K562 (cell line): ENCODE data around the gene FBXO8. TPM values are rescaled to one million over a fixed set of nuclear protein-coding genes. Genes with fewer than 3 reads are reported as not detected.
A peak's percentile ranks its signal among the peaks of the same experiment; 100 is the strongest.

Experiments
- XRCC5 ChIP-seq: fragments of 200-400 bp; formaldehyde crosslinking; IDR thresholded peaks from 2 replicates; pipeline ENCODE4 v1.6.1; 2017; ENCODE audit warnings: low read depth, mild to moderate bottlenecking, low read length
- polyA plus RNA-seq, 8 experiments: library from polyadenylated mRNA; depleted of rRNA in 4 of 8; stranded (reverse) in 5 of 8; unstranded in 3 of 8; fragments of >200 nt; fragmentation: Nextera tagmentation in 2 of 8; fragmentation: Illumina TruSeq in 1 of 8; extraction: Ambion mirVana in 2 of 8; extraction: Trizol in 1 of 8; gene quantifications; 2 replicates each; pipeline versions ENCODE4 v1.2.1 to v1.2.3, GENCODE V29; 2011 to 2014; ENCODE audit warnings: inconsistent platforms in 1 of 8, missing spikeins in 1 of 8
- total RNA-seq, 7 experiments: library from RNA; depleted of rRNA in 6 of 7; stranded (reverse); fragments of >200 nt in 6 of 7; fragmentation: Illumina TruSeq in 2 of 7; extraction: Trizol in 2 of 7; gene quantifications; 2 replicates each; pipeline versions ENCODE4 v1.2.1 to v1.2.3, GENCODE V29; 2011 to 2021; ENCODE audit warnings: low replicate concordance in 1 of 7
- TF ChIP-seq, protein P1 (sequence below), 2 experiments: fragments of 450-650 bp; formaldehyde crosslinking in 1 of 2; IDR thresholded peaks; 2 replicates each; pipeline versions ENCODE4 v1.4.0 to v1.6.1; 2014 to 2020; ENCODE audit warnings: mild to moderate bottlenecking in 2 of 2, borderline replicate concordance in 1 of 2, low read depth in 1 of 2

The FBXO8 gene
- total and polyA plus RNA-seq, 9 of the 15 experiments (the other 6 are each of a cell fraction or from before 2014, with no cell fraction given), result 12.9 to 27.1 (median 14.8) TPM

DNA sequence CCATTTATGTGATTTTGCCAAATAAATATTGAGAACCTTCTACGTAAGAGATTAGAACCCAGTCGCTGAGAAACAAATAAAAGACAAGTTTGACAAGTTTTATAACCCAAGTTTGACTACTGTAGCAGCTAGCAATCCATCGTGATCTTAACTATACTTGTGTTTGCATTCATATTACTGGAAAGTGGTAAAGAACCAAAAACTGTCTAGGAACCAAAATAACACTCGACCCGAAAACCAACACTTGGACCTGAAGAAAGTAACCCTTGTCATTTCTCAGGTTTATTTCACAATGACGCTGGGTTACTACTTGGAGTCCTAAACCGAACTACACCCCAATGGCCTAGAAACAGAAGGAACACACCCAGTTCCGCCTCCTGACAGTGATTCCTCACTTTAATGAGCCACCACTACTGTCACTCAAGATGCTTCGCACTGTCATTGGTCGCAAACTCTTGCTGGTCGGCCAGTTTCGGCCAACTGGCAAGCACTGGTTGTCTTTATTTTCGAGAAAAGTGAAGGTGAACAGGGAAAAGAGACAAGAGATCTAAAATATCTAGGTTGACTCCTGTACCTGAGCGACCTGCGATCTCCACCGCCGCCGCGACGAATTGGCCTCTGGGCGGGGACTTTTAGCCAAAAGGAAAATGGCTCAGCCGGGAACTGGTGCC, 496 bp downstream of the FBXO8 start (continued):
- TF ChIP-seq, protein P1, sequence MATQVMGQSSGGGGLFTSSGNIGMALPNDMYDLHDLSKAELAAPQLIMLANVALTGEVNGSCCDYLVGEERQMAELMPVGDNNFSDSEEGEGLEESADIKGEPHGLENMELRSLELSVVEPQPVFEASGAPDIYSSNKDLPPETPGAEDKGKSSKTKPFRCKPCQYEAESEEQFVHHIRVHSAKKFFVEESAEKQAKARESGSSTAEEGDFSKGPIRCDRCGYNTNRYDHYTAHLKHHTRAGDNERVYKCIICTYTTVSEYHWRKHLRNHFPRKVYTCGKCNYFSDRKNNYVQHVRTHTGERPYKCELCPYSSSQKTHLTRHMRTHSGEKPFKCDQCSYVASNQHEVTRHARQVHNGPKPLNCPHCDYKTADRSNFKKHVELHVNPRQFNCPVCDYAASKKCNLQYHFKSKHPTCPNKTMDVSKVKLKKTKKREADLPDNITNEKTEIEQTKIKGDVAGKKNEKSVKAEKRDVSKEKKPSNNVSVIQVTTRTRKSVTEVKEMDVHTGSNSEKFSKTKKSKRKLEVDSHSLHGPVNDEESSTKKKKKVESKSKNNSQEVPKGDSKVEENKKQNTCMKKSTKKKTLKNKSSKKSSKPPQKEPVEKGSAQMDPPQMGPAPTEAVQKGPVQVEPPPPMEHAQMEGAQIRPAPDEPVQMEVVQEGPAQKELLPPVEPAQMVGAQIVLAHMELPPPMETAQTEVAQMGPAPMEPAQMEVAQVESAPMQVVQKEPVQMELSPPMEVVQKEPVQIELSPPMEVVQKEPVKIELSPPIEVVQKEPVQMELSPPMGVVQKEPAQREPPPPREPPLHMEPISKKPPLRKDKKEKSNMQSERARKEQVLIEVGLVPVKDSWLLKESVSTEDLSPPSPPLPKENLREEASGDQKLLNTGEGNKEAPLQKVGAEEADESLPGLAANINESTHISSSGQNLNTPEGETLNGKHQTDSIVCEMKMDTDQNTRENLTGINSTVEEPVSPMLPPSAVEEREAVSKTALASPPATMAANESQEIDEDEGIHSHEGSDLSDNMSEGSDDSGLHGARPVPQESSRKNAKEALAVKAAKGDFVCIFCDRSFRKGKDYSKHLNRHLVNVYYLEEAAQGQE (IDR thresholded peaks at IDR 0.05; ENCODE audit: borderline replicate concordance), result no peak
- TF ChIP-seq, protein P1 (CRISPR knock-in tag; IDR thresholded peaks at IDR 0.05; ENCODE audit: low read depth), result no peak
- peak; percentile 13; the same call in 1 of the 2 replicates for TF ChIP-seq XRCC5
- TF ChIP-seq, all 486 proteins: peak for 49
